ENCODE measurements around the gene CERK. TPM values are rescaled to one million over a fixed set of nuclear protein-coding genes. Genes with fewer than 3 reads are reported as not detected.

CERK gene
- total and polyA plus RNA-seq, 2 of the 13 experiments (the other 11 are each of a cell fraction or from before 2014, with no cell fraction given) = 40.3 to 41.9 TPM

GRCh38 chr22:46777609-46777970 is 39.5 kb upstream of the CERK start:
- CTCF ChIA-PET (ENCODE audit: low intra/inter-chr PET ratio, low total read pairs) = no interaction called here
- Histone ChIP-seq H2AFZ (ENCODE audit: low read length) (no peak overlapping the region), H3K9ac (ENCODE audit: insufficient read depth, low read depth, low read length) (no peak overlapping the region), H3K4me1 (ENCODE audit: insufficient read depth, low read length) (peaks cover 46% of the 10 kb centered on the region), H4K20me1 (ENCODE audit: insufficient read depth, low read length) (peaks cover 17% of the 10 kb centered on the region; the same call in 1 of the 2 replicates), H3K27me3 (ENCODE audit: control insufficient read depth in 1 of 2, insufficient read depth in 2 of 2, low read length in 2 of 2) (no peaks in the 10 kb centered on the region), H3K27ac (ENCODE audit: extremely low read length, insufficient read depth, low read length) (no peak overlapping the region), H3K36me3 (replicated peaks in 1 of 2; ENCODE audit: control insufficient read depth in 1 of 2, insufficient read depth in 2 of 2, low read length in 2 of 2) (peaks cover 4 to 8% of the 10 kb centered on the region in 2 experiments; a peak in 3 of 5 replicates), H3K4me3 (replicated peaks in 1 of 3; ENCODE audit: insufficient read depth in 1 of 3, low read depth in 2 of 3, low read length in 3 of 3) (no peak overlapping the region), H3K79me2 (ENCODE audit: insufficient read depth, low read length) (peaks cover 89% of the 10 kb centered on the region), H3K9me3 (ENCODE audit: low read length) (no peaks in the 10 kb centered on the region), H3K4me2 (ENCODE audit: low read depth, low read length) (no peak overlapping the region)
- in situ Hi-C loops (cut with HindIII; ENCODE audit: extremely low pct_ligation_motif_present, low pct_unique_long_range_greater_than_20kb) (no loop called here), intact Hi-C loops (cut with micrococcal nuclease; ENCODE audit: unreplicated experiment) (loop anchor here (5.0 kb wide), 1 partner anchor 380 kb away; no protein-coding TSS in a partner anchor)
- POLR2A ChIA-PET = interaction anchor here (1.4 kb wide), 1 partner anchor 15 kb away, joined by 6 read pairs; the partner anchor contains the start of gene TBC1D22A
- BruUV-seq (replicated peaks) = no TSS peak
- DNase-seq (ENCODE audit: low spot score) = no peak
- WGBS (ENCODE audit: low lambda C conversion rate) = 93% methylated on average over 11 of the region's 11 CpGs
- TF ChIP-seq ZNF121 (CRISPR knock-in tag; IDR thresholded peaks at IDR 0.05) (no peak), ZNF652 (CRISPR knock-in tag; IDR thresholded peaks at IDR 0.05; ENCODE audit: borderline replicate concordance, low read depth) (no peak), ZFP41 (CRISPR knock-in tag; IDR thresholded peaks at IDR 0.05; ENCODE audit: borderline replicate concordance) (no peak), KDM2A (CRISPR knock-in tag; IDR thresholded peaks at IDR 0.05; ENCODE audit: borderline replicate concordance, low read depth) (no peak), ZNF776 (CRISPR knock-in tag; IDR thresholded peaks at IDR 0.05) (no peak), ARID2 (CRISPR knock-in tag; IDR thresholded peaks at IDR 0.05; ENCODE audit: borderline replicate concordance) (no peak), ZSCAN21 (CRISPR knock-in tag; IDR thresholded peaks at IDR 0.05; ENCODE audit: borderline replicate concordance) (no peak)
- no peak for ATAC-seq
- no peak for FAIRE-seq

- H3K79me2 ChIP-seq (ENCODE audit: insufficient read depth, low read length) = peaks cover 85% of the 10 kb centered on the region
- H3K4me1 ChIP-seq (ENCODE audit: insufficient read depth, low read length) = peaks cover 46% of the 10 kb centered on the region
- no peak overlapping the region for H3K4me3 ChIP-seq (replicated peaks in 1 of 3; ENCODE audit: insufficient read depth in 1 of 3, low read depth in 2 of 3, low read length in 3 of 3)
- intact Hi-C loops (cut with micrococcal nuclease; ENCODE audit: unreplicated experiment) = loop anchor here (5.0 kb wide), 1 partner anchor 380 kb away; no protein-coding TSS in a partner anchor
- no peak overlapping the region for H3K4me2 ChIP-seq (ENCODE audit: low read depth, low read length)
- H4K20me1 ChIP-seq (ENCODE audit: insufficient read depth, low read length) = peaks cover 17% of the 10 kb centered on the region; the same call in 1 of the 2 replicates
- H3K27ac ChIP-seq (ENCODE audit: extremely low read length, insufficient read depth, low read length) = no peak overlapping the region
- H3K9ac ChIP-seq (ENCODE audit: insufficient read depth, low read depth, low read length) = no peak overlapping the region
- WGBS (ENCODE audit: low lambda C conversion rate) = 89% methylated on average over 18 of the region's 18 CpGs
- no peaks in the 10 kb centered on the region for H3K9me3 ChIP-seq (ENCODE audit: low read length)
- DNase-seq (ENCODE audit: low spot score) = no peak
- H2AFZ ChIP-seq (ENCODE audit: low read length) = no peak overlapping the region
- CTCF ChIA-PET (ENCODE audit: low intra/inter-chr PET ratio, low total read pairs) = no interaction called here
- peaks cover 2 to 8% of the 10 kb centered on the region in 2 experiments; a peak in 3 of 5 replicates for H3K36me3 ChIP-seq (replicated peaks in 1 of 2; ENCODE audit: control insufficient read depth in 1 of 2, insufficient read depth in 2 of 2, low read length in 2 of 2)
- POLR2A ChIA-PET = interaction anchor here (1.4 to 4.8 kb wide), 2 partner anchors 14 to 15 kb away, joined by 6 to 144 read pairs; partner anchors contain the start of gene TBC1D22A
- no peak for ATAC-seq
- in situ Hi-C loops (cut with HindIII; ENCODE audit: extremely low pct_ligation_motif_present, low pct_unique_long_range_greater_than_20kb) = no loop called here
- BruUV-seq (replicated peaks) = no TSS peak
- no peaks in the 10 kb centered on the region for H3K27me3 ChIP-seq (ENCODE audit: control insufficient read depth in 1 of 2, insufficient read depth in 2 of 2, low read length in 2 of 2)
- no peak for FAIRE-seq
- no peak for TF ChIP-seq SAFB2 (CRISPR knock-in tag; IDR thresholded peaks at IDR 0.05; ENCODE audit: borderline replicate concordance, low read depth)
- no peak for TF ChIP-seq HMG20B (CRISPR knock-in tag; conservative IDR thresholded peaks at IDR 0.05)
- no peak for TF ChIP-seq ZNF574 (CRISPR knock-in tag; IDR thresholded peaks at IDR 0.05)
- no peak for TF ChIP-seq KDM3A (CRISPR knock-in tag; IDR thresholded peaks at IDR 0.05; ENCODE audit: low read depth)
- TF ChIP-seq PRDM4 (CRISPR knock-in tag; IDR thresholded peaks at IDR 0.05; ENCODE audit: borderline replicate concordance) = no peak
Measured at GRCh38 chr22:46776876-46777608, 39.0 kb upstream of the CERK start.

Measured in HepG2 (cell line).